ENCODE results near the gene DHRS3.

DNA sequence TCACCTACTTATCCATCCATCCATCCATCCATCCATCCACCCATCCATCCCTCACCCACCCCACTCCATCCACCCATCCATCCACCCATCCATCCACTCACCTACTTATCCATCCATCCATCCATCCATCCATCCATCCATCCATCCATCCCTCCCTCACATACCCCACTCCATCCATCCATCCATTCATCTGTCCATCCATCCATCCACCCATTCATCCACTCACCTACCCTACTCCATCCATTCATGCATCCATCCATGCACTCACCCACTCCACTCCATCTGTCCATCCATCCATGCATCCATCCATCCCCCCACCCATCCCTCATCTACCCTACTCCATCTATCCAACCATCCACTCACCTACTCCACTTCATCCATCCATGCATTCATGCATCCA is 34.5 kb downstream of the DHRS3 start:
- TF ChIP-seq, protein P1, sequence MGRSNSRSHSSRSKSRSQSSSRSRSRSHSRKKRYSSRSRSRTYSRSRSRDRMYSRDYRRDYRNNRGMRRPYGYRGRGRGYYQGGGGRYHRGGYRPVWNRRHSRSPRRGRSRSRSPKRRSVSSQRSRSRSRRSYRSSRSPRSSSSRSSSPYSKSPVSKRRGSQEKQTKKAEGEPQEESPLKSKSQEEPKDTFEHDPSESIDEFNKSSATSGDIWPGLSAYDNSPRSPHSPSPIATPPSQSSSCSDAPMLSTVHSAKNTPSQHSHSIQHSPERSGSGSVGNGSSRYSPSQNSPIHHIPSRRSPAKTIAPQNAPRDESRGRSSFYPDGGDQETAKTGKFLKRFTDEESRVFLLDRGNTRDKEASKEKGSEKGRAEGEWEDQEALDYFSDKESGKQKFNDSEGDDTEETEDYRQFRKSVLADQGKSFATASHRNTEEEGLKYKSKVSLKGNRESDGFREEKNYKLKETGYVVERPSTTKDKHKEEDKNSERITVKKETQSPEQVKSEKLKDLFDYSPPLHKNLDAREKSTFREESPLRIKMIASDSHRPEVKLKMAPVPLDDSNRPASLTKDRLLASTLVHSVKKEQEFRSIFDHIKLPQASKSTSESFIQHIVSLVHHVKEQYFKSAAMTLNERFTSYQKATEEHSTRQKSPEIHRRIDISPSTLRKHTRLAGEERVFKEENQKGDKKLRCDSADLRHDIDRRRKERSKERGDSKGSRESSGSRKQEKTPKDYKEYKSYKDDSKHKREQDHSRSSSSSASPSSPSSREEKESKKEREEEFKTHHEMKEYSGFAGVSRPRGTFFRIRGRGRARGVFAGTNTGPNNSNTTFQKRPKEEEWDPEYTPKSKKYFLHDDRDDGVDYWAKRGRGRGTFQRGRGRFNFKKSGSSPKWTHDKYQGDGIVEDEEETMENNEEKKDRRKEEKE (IDR thresholded peaks at IDR 0.05): no peak
- TF ChIP-seq MXD4 (CRISPR knock-in tag; IDR thresholded peaks at IDR 0.05): no peak
- no peak for TF ChIP-seq ZNF629 (CRISPR knock-in tag; conservative IDR thresholded peaks at IDR 0.05)
- TF ChIP-seq CTCF (CRISPR knock-in tag; IDR thresholded peaks at IDR 0.05): no peak
- no peak for TF ChIP-seq SCMH1 (CRISPR knock-in tag; IDR thresholded peaks at IDR 0.05; ENCODE audit: borderline replicate concordance)
- TF ChIP-seq BATF2 (CRISPR knock-in tag; IDR thresholded peaks at IDR 0.05): no peak
- no peak for TF ChIP-seq ZBTB43 (CRISPR knock-in tag; conservative IDR thresholded peaks at IDR 0.05)
- no peak for TF ChIP-seq ZNF788 (CRISPR knock-in tag; IDR thresholded peaks at IDR 0.05; ENCODE audit: borderline replicate concordance)
- TF ChIP-seq, protein P2, sequence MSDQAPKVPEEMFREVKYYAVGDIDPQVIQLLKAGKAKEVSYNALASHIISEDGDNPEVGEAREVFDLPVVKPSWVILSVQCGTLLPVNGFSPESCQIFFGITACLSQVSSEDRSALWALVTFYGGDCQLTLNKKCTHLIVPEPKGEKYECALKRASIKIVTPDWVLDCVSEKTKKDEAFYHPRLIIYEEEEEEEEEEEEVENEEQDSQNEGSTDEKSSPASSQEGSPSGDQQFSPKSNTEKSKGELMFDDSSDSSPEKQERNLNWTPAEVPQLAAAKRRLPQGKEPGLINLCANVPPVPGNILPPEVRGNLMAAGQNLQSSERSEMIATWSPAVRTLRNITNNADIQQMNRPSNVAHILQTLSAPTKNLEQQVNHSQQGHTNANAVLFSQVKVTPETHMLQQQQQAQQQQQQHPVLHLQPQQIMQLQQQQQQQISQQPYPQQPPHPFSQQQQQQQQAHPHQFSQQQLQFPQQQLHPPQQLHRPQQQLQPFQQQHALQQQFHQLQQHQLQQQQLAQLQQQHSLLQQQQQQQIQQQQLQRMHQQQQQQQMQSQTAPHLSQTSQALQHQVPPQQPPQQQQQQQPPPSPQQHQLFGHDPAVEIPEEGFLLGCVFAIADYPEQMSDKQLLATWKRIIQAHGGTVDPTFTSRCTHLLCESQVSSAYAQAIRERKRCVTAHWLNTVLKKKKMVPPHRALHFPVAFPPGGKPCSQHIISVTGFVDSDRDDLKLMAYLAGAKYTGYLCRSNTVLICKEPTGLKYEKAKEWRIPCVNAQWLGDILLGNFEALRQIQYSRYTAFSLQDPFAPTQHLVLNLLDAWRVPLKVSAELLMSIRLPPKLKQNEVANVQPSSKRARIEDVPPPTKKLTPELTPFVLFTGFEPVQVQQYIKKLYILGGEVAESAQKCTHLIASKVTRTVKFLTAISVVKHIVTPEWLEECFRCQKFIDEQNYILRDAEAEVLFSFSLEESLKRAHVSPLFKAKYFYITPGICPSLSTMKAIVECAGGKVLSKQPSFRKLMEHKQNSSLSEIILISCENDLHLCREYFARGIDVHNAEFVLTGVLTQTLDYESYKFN (CRISPR knock-in tag; conservative IDR thresholded peaks at IDR 0.05): no peak
- no peak for TF ChIP-seq ATF3 (CRISPR knock-in tag; IDR thresholded peaks at IDR 0.05)
- no peak for TF ChIP-seq ZNF703 (CRISPR knock-in tag; IDR thresholded peaks at IDR 0.05; ENCODE audit: borderline replicate concordance)
